22Rv1 (cell line): Measurements from ENCODE around the gene ABHD16B.
A peak's percentile ranks its signal among the peaks of the same experiment; 100 is the strongest.

ENCODE experiments used
- H3K27ac ChIP-seq: fragments of 450-650 bp; 2 replicates; pipeline ENCODE4 v1.5.1; 2017
- CTCF ChIP-seq: fragments of 450-650 bp; IDR thresholded peaks from 2 replicates; pipeline ENCODE4 v1.5.1; 2017; ENCODE audit warnings: mild to moderate bottlenecking
- ZFX ChIP-seq: fragments of 450-650 bp; IDR thresholded peaks from 2 replicates; pipeline ENCODE4 v1.6.1; 2017; ENCODE audit warnings: antibody characterized with exemption, borderline replicate concordance

ABHD16B gene

GRCh38 chr20:63895202-63895951, 34.1 kb downstream of the ABHD16B start:
- TF ChIP-seq ZFX (no peak), CTCF (no peak)

DNA sequence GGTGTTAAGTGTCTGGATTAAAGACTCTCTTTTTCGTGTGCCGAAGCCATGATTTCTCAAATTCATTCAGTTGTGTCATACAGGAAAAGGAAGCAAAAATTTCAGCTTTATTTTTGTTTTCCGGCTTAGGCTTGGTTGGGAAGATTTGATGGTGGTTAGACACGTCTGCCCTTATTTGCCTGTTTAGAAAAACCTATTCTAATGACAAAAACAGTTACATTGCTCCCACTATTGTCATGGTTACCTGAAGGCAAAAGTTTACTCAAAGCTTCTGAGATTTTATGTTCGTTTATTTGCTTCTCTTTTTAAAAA, 34.6 kb downstream of the ABHD16B start:
- H3K27ac ChIP-seq = peak overlapping the region; percentile 83

More at GRCh38 chr20:63895202-63895951, 34.1 kb downstream of the ABHD16B start:
- peak overlapping the region; percentile 83 for H3K27ac ChIP-seq

DNA sequence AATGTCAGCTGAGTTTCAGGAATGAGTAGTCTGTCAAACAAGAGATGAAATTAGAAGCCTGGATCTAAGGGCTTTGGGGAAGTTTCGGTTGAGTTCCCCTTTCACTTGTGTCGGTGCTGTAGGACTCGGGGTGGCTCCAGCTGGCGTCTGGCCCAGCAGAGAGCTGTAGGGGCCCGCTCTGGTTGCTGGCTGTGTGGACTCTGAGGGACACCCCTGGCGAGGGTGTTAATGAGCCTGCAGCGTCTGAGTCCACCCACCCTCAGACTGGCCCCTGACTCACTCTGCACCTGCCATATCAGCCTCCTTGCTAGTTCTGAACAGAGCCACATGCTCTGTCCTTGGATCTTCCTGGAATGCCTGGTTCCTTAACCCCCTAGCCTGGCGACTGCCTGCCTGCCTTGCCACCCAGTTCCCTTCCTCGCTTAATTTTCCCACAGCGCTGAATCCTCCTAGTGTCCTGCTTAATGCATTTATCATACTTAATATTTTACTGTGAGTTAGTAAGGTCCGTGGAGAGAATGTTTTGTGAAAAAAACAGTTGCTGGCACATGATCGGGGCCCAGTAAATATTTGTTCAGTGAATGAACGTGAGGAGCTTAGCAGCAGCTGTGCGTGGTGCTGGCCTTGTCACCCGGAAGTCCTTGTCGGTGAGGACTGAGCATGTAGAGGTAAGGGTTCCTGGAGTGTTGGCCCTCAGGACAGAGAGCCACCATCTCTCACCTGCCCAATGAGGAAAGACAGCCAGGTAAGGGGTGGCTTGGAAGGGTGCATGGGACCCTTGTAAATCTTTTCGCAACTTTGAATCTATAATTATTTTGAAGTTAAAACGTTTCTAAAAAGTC, 35.2 kb downstream of the ABHD16B start:
- TF ChIP-seq CTCF (no peak), ZFX (no peak)
- H3K27ac ChIP-seq = peak overlapping the region; percentile 83

More for the DNA sequence above, 34.6 kb downstream of the ABHD16B start:
- TF ChIP-seq ZFX (no peak), CTCF (no peak)

DNA sequence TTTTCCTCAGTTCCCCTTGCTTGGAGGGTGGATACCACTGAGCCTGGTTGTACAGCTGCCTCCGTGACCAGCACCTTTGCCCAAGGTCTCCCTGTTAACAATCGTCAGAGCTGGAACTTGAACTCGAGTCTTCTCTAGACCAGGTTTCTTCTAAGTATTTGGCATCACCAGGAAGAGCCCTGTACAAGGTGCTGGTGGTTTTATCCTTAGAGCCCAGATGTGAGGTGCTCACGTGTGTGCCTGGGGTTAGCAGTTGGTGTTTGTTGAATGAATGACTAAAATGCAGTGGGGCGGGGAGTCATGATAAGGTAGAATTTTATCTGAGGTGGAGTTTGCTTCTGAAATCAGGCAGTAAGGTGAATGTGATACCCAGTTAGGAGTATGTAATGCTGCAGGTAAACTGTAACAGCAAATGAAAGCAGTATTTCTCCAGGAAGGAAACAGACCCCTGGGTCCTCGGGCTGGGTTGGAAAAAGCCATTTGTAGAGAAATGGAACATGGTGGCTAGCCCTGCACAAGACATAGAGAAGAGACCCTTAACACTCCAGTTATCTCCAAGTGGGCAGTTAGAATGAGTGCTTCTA, 36.8 kb downstream of the ABHD16B start:
- TF ChIP-seq CTCF (no peak), ZFX (no peak)
- peak overlapping the region; percentile 83; the same call in 1 of the 2 replicates for H3K27ac ChIP-seq

DNA sequence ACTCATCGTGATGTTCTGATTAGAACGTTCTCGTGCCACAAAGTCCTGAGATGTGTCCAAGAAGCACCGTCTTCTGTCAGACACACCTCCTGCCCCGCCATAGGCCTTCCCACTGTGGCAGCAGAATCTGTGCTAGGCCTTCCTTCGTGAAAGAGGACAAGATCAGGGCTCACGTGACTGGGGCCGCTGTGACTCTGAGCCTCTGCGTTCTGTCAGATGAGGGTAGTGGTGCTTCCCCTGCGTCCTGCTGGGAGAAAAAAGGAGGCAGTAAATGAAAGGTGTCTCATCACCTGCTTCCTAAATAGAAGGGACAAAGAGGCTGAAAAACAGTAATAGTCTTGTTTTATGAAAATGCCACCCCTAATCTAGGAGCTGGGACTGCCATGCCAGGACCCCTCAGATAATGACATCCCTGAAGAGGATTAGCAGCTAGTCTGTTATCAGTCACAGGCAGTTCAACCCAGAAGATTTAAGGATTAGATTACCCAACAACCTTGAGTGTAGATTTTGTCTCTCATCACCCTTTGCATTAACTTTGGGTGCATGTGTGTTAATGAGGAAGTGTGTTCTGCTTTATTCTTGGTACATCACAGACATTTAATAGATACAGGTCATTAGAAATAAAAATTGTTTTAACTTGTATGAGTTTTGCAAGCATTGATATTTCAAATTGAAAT, 37.7 kb downstream of the ABHD16B start:
- TF ChIP-seq ZFX (no peak), CTCF (no peak)
- H3K27ac ChIP-seq = no peak overlapping the region

GRCh38 chr20:63900413-63900812, 39.1 kb downstream of the ABHD16B start:
- TF ChIP-seq CTCF (no peak), ZFX (no peak)
- no peak overlapping the region for H3K27ac ChIP-seq
